Fibroblast of upper back skin (primary cell): Measurements from ENCODE around the gene RIC3.

Experiments used
- DNase-seq: peaks from one replicate; pipeline ENCODE4 v3.0.0-alpha.2; 2013

The RIC3 gene

GRCh38 chr11:8066036-8066910, 102.6 kb downstream of the RIC3 start:
- no peak for DNase-seq

DNA sequence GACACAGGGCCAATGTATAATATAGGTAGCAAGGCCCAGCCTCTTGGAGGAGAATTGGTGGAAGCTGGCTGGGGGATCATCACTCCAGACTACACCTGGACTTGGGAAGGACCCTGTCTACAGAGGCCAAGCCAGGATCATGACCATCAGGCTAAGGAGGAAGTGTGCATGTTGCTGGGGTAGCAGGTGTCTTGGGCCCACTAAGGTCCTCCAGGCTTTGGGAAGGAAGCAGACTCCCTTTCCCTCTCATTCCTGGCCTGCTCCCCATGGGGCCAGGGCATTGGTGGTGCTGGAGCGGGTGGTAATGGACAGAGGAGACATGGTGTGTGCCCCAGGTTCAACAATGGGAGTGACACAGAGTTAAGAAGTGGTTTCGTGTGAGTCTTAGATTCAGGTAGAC, 103.8 kb downstream of the RIC3 start:
- no peak for DNase-seq

GRCh38 chr11:8063324-8063723, 105.5 kb downstream of the RIC3 start:
- peak; percentile 91 for DNase-seq

DNA sequence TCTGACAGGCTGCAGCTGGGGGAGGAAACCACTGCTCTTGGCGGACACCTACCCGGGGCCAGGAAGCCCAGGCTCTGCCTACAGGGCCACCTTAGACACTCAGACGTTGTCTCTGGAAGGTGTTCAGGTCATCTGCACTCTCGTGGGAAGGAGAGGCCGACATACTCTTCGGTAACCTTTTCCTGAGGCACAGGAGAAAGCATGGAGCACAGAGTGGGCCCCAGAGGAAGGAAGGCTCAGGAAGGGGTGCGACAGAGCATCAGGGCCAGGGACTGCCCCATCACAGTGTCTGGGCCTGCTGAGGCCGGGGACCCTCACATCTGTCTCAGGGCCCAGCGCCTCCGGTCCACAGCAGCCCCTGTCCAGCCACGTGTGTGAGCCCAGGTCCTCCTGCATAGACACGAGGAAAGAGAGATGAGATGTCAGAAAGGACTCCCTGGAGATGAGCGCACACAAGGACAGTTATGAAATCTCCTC, 106.0 kb downstream of the RIC3 start:
- no peak for DNase-seq

GRCh38 chr11:8061555-8062428, 107.0 kb downstream of the RIC3 start:
- DNase-seq, result no peak

GRCh38 chr11:8060801-8061554, 107.8 kb downstream of the RIC3 start:
- DNase-seq, result peak; percentile 56

- no peak for DNase-seq
Measured at GRCh38 chr11:8060146-8060719, 108.6 kb downstream of the RIC3 start.

GRCh38 chr11:8059571-8060011, 109.2 kb downstream of the RIC3 start:
- no peak for DNase-seq

DNA sequence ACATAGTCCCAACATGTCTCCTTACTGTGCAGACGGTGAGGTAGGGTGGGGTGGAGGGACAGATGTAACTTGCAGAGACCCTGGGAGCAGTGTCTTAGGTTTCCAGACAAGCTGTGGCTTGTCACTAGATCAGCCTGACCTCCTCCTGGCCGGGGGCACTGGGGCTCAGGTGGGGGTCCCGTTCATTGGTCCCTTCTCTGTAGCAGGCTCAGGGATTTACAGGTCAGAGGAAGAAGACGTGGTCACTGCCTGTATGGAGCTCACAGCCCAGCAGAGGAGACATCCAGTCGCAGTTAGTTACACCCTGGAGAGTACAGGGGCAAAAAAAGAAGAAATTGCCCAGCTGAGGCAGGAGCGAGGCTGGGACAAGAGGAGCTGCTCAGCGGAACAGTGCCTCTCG, 109.8 kb downstream of the RIC3 start:
- DNase-seq, result no peak

GRCh38 chr11:8058216-8058615, 110.6 kb downstream of the RIC3 start:
- DNase-seq, result no peak

GRCh38 chr11:8056810-8057463, 111.9 kb downstream of the RIC3 start:
- peak; percentile 45 for DNase-seq
